ENCODE measurements around the gene IRF4.

Gene IRF4

GRCh38 chr6:447381-448165 is 56.0 kb downstream of the IRF4 start:
- Histone ChIP-seq H3K9me3 (ENCODE audit: insufficient read depth, low read length) (no peaks in the 10 kb centered on the region), H3K9me2 (replicated peaks; ENCODE audit: insufficient read depth, low read length) (no peaks in the 10 kb centered on the region), H3K79me2 (ENCODE audit: insufficient read depth, low read length) (no peaks in the 10 kb centered on the region), H3F3A (ENCODE audit: insufficient read depth) (no peaks in the 10 kb centered on the region), H3K36me3 (ENCODE audit: low read length) (no peaks in the 10 kb centered on the region), H4K20me1 (ENCODE audit: low read depth, low read length) (no peaks in the 10 kb centered on the region), H3K27ac (ENCODE audit: low read depth, low read length) (no peak overlapping the region), H3K4me2 (ENCODE audit: low read depth, low read length, poor library complexity, severe bottlenecking) (no peak overlapping the region), H2AFZ (ENCODE audit: low read depth, low read length, severe bottlenecking) (no peak overlapping the region), H3K4me3 (ENCODE audit: insufficient read depth, low read length, poor library complexity, severe bottlenecking) (no peak overlapping the region), H3K9ac (ENCODE audit: low read length) (no peak overlapping the region), H3K27me3 (ENCODE audit: low read length) (no peaks in the 10 kb centered on the region)
- TF ChIP-seq CTCF (IDR thresholded peaks at IDR 0.05; ENCODE audit: insufficient read depth, low read length, poor library complexity, severe bottlenecking), result no peak
- TF ChIP-seq EZH2phosphoT487 (conservative IDR thresholded peaks at IDR 0.05; ENCODE audit: low read length), result no peak

GRCh38 chr6:448296-449056 is 56.9 kb downstream of the IRF4 start:
- no peak overlapping the region for H3K27ac ChIP-seq (ENCODE audit: low read depth, low read length)
- no peaks in the 10 kb centered on the region for H3K36me3 ChIP-seq (ENCODE audit: low read length)
- H3K79me2 ChIP-seq (ENCODE audit: insufficient read depth, low read length), result no peaks in the 10 kb centered on the region
- no peaks in the 10 kb centered on the region for H3K9me2 ChIP-seq (replicated peaks; ENCODE audit: insufficient read depth, low read length)
- no peak overlapping the region for H3K4me2 ChIP-seq (ENCODE audit: low read depth, low read length, poor library complexity, severe bottlenecking)
- TF ChIP-seq EZH2phosphoT487 (conservative IDR thresholded peaks at IDR 0.05; ENCODE audit: low read length) (no peak), CTCF (IDR thresholded peaks at IDR 0.05; ENCODE audit: insufficient read depth, low read length, poor library complexity, severe bottlenecking) (no peak)
- no peak overlapping the region for H3K9ac ChIP-seq (ENCODE audit: low read length)
- H3F3A ChIP-seq (ENCODE audit: insufficient read depth), result no peaks in the 10 kb centered on the region
- no peaks in the 10 kb centered on the region for H3K9me3 ChIP-seq (ENCODE audit: insufficient read depth, low read length)
- no peaks in the 10 kb centered on the region for H3K27me3 ChIP-seq (ENCODE audit: low read length)
- no peak overlapping the region for H3K4me3 ChIP-seq (ENCODE audit: insufficient read depth, low read length, poor library complexity, severe bottlenecking)
- H4K20me1 ChIP-seq (ENCODE audit: low read depth, low read length), result no peaks in the 10 kb centered on the region
- H2AFZ ChIP-seq (ENCODE audit: low read depth, low read length, severe bottlenecking), result no peak overlapping the region

- TF ChIP-seq CTCF (IDR thresholded peaks at IDR 0.05; ENCODE audit: insufficient read depth, low read length, poor library complexity, severe bottlenecking), result no peak
- TF ChIP-seq EZH2phosphoT487 (conservative IDR thresholded peaks at IDR 0.05; ENCODE audit: low read length), result no peak
Observed at GRCh38 chr6:449057-449430, 57.5 kb downstream of the IRF4 start.

More at GRCh38 chr6:449057-449430, 57.5 kb downstream of the IRF4 start:
- Histone ChIP-seq H4K20me1 (ENCODE audit: low read depth, low read length) (no peaks in the 10 kb centered on the region), H3K27ac (ENCODE audit: low read depth, low read length) (no peak overlapping the region), H3K4me3 (ENCODE audit: insufficient read depth, low read length, poor library complexity, severe bottlenecking) (no peak overlapping the region), H3K27me3 (ENCODE audit: low read length) (no peaks in the 10 kb centered on the region), H2AFZ (ENCODE audit: low read depth, low read length, severe bottlenecking) (no peak overlapping the region), H3F3A (ENCODE audit: insufficient read depth) (no peaks in the 10 kb centered on the region), H3K4me2 (ENCODE audit: low read depth, low read length, poor library complexity, severe bottlenecking) (no peak overlapping the region), H3K9ac (ENCODE audit: low read length) (no peak overlapping the region), H3K9me2 (replicated peaks; ENCODE audit: insufficient read depth, low read length) (no peaks in the 10 kb centered on the region), H3K79me2 (ENCODE audit: insufficient read depth, low read length) (no peaks in the 10 kb centered on the region), H3K9me3 (ENCODE audit: insufficient read depth, low read length) (no peaks in the 10 kb centered on the region), H3K36me3 (ENCODE audit: low read length) (no peaks in the 10 kb centered on the region)
